DLD1 (cell line): ENCODE measurements around the gene ATG4A.

ENCODE experiments used
- in situ Hi-C: cut with HindIII; loops from 2 replicates; pipeline ENCODE4 v1.10.0; 2017; ENCODE audit warnings: low sequenced_read_pairs

The ATG4A gene, protein sequence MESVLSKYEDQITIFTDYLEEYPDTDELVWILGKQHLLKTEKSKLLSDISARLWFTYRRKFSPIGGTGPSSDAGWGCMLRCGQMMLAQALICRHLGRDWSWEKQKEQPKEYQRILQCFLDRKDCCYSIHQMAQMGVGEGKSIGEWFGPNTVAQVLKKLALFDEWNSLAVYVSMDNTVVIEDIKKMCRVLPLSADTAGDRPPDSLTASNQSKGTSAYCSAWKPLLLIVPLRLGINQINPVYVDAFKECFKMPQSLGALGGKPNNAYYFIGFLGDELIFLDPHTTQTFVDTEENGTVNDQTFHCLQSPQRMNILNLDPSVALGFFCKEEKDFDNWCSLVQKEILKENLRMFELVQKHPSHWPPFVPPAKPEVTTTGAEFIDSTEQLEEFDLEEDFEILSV

DNA sequence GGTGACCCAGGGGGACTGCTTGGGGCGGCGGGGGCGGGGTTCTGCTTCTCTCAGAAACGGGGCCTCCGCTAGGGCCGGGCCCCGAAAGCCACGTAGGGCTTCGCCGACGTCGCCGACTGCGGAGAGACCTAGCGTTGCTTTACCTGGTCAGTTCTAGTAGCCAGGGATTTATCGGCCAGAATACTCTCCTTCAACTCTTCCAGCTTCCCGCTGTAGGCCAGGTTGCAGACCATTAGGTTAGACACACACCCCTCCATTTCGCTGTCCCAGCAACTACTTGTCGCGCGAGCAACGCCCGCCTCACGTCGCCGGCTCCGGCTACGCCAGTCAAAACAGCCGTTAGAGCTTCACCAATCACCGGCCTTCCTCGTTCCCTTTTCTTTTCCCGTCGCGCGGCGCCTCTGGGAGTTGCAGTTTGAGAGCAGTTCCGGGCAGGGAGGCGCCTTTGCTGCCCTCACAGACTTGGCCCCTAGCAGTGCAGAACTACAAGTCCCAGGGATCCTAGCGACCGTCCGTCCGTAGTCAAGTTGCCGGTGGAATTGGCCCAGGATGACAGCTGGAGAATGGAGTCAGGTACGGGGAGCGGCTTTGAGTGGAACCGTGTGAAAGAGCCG lies at the start of gene ATG4A, which contains the start of gene PSMD10:
Gene ATG4A, plus strand, starts transcription at position 515 of the 614 bp plus-strand sequence. Its CDS starts 49 bp downstream, at position 564.
Gene PSMD10, minus strand, starts transcription at position 279 of the 614 bp plus-strand sequence. Its CDS starts 22 bp downstream, at position 257.
- in situ Hi-C loops: no loop called here

DNA sequence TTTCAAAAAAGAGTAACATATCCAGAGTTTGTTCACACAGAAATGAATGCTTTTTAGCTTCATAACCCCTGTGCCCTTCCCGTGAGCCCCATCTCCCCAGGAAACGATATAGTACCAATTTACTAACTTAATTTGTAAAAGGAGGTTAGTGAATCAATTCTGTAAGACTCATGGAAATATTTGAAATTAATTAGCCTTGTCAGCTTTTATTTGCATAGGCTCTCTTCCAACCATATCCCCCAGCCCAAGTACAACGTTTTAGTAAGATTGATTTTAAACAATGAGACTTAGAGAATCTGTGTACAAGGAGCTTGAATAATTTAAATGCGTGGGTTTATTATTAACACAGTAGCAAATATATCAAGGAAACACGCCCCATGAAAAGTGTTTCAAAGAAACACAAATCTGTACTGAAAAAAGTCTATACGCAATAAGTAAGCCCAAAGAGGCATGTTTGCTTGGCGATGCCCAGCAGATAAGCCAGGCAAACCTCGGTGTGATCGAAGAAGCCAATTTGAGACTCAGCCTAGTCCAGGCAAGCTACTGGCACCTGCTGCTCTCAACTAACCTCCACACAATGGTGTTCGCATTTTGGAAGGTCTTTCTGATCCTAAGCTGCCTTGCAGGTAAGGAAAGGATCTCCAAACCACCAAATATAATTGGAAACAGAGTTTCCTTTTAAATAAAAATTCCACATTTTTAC lies 46.9 kb upstream of the ATG4A start, which contains the start of gene VSIG1:
Gene VSIG1, plus strand, starts transcription at position 512 of the 703 bp plus-strand sequence. Its CDS starts 66 bp downstream, at position 578.
- in situ Hi-C loops: no loop called here

DNA sequence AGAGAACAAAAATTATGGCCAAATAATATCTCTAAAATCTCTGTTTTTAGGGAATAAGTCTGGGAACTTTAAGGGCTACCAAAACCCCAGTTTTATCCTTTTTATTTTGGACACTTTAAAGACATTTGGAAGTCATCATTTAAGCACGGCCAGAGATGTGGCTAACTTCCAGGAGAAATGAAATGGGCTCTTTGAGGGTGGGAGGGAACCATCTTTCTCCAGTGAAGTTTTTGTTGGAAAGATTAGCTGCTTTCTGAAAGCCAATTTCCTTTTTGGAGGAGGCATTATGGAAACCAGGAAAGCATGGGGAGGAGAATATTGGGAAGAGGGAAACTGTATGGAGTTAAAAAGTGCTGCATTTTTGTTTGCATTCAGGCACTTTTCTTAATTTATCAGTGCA lies 41.9 kb upstream of the ATG4A start:
- in situ Hi-C loops: no loop called here

DNA sequence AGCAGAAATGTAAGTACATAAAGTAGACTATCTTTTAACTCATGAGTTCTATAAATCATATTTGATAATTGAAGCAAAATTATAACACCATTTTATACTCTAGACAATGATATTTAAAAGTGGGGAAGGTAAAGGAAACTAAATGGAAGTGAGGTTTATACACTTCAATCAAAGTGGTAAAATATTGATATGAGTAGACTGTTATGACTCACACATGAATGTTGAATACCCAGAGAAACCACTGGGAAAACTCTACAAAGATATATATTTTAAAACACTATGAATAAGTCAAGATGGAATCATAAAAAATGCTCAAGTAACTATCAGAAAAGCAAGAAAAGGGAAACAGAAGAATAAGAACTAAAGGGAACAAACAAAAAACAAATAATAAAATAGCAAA lies 38.4 kb upstream of the ATG4A start:
- in situ Hi-C loops: no loop called here

DNA sequence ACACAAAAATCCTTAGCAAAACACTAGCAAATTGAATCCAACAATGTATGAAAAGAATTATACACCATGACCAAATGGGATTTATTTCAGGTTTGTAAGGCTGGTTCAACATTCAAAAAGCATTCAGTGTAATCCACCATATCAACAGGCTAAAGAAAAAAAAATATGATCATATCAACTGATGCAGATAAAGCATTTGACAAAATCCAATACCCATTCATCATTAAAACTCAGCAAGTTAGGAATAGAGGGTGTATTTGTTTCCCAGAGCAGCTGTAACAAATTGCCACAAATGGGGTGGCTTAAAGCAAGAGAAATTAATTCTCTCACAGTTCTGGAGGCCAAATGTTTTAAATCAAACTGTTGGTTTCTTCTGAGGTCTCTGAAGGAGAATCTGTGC lies 36.0 kb upstream of the ATG4A start:
- in situ Hi-C loops: no loop called here

DNA sequence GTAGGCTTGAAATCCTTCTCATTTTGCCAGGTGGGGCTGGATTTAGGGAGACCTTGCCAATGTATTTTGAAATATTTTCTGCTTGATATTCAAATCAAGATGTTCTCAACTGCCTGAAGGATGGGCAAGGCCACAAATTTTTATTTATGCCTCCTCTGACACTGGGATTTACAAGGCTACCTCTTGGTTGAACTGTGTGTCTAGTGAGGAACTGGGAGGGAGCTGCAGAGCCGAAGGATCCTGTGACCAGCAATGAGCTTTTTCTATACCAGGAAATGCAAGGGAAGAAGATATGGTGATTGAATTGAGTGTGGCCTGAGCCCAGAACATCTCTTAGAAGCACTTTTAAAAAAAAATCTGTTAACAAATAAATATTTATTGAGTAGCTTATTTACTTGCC lies 31.8 kb upstream of the ATG4A start:
- in situ Hi-C loops: no loop called here

DNA sequence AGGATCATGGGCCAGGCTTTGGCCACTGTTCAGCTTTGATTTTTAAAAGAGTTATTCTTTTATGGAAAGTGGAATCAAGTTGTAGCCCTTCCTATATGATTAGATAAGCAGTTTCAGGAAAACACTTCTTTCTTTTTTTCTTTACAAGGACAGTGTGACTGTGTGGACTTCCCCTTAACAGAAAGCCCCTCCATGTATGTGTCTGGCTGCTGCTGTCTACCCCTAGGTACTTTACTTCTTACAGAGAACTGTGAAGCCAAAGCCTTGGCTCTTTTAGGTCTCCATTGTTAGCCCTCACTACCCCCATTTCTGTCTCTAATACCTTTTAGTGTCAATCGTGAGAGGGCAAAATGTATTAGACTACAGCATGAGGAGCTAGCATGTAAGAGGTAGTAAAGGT lies 27.6 kb upstream of the ATG4A start:
- in situ Hi-C loops: no loop called here

DNA sequence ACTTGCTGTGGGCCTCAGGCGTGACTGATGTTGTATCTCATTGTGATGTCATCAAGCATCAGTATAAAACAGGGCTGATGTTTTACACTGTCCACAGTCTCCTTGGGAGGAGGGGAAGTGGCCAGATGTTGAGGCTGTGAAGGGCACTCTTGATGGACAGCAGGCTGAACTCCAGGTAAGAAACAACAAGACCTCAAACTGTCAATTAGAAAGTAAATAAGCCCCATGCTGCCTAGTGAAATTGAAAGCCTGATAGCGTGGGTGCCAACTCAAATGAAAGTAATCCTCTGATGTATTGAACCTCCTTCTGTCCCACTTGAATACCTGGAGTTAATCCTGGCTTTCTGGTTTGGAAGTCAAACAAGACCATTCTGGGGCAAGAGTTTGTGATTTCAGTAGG lies 27.0 kb upstream of the ATG4A start:
- in situ Hi-C loops: no loop called here

DNA sequence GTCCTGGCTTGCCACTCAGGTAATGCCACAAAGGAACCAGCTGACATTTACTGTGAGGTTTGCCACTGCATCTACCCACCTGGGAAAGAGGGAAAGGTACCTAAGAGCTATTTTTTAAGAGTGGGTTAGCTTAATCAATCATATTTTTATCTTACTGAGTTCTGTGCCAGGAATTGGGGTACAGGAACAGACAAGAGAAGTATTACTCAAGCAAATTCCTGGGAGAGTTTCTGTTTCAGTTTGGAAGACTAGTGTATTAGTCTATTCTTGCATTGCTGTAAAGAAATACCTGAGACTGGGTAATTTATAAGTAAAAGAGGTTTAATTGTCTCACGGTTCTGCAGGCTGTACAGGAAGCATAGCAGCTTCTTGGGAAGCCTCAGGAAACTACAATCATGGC lies 23.5 kb upstream of the ATG4A start:
- in situ Hi-C loops: no loop called here

DNA sequence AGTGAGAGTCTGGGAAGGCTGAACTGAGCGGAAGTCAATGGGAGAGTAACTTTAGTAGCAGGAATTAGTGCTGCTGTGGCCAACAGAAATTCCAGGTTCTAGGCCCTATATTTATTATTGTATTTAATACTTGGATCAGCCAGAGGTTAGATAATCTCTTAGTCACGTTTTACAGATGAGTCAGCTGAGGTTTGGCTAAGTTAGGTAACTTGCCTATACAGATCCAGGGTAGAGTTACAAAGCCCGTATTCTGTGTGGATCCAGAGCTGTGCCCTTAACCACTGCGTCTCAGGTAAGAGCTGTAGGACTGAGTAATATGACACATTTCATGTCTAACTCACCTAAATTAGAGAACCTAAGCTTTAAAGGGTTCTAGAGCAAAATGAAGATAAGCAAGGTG lies 20.7 kb upstream of the ATG4A start:
- in situ Hi-C loops: no loop called here

DNA sequence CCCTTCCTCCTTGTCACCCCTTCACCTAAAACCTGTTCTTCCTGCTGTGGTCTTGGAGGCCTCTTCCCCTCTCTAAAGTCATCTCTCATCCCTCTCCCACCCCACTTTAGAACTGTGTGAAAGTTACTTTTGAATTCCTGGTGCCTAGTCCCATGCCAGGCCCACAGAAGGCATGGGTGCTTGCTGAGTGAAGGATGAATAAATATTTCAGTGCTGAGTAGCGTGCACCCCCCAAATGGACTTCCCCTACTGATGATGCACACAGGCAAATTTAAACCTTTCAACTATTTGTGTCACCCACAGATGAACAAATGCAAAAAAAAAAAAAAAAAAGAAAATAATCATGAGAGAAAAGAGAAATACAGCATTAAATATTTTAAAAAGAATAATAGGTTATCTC lies 20.0 kb upstream of the ATG4A start:
- in situ Hi-C loops: no loop called here

DNA sequence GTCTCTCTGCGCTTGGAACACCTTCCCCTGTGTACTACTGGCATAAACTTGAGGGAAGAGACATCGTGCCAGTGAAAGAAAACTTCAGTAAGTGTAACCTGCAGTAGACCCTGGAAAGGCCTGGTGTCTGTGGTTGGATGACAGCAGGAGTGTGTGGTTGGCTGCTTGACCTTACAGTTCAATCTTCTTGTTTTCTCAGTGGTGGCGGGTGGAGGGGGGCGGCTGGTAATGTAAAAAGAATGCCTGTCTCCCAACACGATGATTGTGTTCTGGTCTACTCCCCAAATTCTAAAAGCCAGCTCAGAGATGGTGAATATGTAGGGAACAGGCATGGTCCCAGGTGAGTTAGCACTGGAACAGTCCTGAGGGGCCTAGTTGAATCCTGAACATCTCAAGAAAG lies 18.8 kb upstream of the ATG4A start:
- in situ Hi-C loops: no loop called here

DNA sequence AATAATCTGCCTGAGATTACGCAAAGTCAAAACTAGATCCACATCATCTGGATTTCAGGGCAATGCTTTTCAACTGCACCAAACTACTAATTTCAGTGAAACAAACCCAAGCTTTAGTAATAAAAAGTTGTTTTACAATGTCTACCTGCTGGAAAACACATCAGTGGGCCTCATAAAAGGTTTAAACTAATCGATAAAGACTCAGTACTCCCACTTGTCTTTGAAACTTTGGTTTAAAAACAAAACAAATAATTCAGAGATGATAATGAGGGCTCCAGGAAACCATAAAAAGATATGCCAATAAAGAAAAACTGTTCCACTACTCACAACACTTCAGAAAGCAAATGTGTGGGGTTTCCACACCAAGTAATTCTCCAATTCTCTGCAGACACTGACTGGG lies 10.5 kb upstream of the ATG4A start:
- in situ Hi-C loops: no loop called here

DNA sequence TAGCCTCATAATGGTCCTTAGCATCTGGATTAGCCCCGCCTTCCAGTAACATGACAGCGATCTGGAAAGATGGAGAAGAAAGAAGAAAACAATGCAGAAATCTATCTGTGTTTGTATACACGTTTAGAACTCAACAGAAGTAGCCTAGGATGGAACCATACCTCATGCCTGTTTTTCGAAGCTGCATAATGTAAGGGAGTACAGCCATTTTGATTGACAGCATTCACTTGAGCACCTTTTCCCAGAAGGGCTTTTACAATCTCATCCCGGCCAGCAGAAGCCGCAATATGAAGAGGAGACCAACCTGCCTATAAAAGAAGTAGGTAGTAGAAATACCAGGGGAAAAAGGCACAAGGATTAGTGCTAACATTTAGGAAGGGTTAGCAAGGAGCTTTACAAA lies 3.8 kb upstream of the ATG4A start:
- in situ Hi-C loops: no loop called here

DNA sequence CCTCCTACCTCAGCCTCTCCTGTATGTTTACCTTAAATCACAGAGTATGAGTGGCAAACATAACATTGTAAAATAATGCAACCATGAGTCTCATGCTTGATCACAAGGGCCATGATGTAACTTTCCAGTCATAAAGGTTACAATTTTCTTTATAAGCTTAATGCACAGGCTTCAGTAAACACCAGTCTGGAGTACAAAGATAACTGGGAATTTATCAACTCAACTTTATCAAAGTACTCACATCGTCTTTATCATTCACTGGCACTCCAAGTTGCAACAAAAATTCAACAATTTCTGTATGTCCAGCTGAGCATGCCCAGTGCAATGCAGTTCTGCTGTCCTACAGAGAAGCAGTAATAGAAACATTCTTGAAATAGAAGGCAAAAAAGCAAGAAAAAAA lies 3.1 kb upstream of the ATG4A start:
- in situ Hi-C loops: no loop called here

DNA sequence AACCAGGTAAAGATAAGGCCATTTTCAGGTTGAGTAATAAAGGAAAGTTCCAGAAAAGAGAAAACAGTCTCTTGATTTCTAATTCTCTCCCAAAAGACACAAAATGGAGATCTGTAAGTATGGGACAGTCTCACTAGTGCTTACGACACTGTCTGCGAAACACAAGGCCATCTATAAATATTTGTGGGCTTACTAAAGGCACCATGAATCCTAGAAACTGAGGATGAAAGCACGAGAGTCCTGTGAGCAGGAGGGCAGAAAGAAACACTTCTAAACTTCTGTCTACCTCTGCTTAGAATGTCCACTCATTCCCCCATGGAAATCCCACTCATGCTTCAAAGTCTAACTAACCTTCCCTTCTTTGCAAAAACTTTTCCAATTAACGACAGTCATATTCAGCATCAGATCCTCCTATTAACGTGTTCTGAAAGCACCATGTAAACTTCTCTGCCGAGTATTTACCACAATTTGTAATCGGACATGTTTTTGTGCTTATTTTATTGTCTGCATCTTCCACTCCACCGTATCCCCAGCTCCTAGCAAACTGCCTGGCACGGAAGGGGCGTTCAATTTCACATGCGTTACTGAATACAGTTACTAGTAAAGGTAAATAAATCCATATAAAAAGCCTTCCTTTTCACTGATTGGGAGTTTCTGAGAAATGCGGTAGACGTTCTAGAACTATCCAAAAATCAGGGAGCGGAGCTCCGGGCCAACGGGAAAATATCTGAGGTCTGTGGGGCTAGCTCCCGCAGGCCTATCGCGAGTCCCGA lies 901 bp upstream of the ATG4A start:
- in situ Hi-C loops: no loop called here

DNA sequence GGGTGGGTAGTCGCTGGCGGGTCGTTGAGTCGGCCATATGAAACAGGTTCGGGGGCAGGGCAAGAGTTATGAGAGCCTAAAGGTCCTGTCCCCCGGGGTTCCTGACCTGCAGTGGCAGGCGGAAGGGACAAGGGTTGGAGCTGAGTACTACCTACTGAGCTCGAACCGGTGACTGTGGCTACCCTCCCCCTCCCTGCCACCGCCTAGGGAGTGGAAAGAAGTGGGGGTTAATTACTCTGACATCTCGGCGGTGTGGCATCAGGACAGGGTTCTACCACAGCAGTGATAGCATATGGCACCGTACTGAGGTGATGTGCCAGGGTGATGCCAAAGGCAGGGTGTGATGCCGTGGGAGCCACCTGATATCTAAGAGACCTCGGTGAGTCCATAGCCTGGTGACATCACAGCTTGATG lies 307 bp downstream of the ATG4A start:
- in situ Hi-C loops: no loop called here

DNA sequence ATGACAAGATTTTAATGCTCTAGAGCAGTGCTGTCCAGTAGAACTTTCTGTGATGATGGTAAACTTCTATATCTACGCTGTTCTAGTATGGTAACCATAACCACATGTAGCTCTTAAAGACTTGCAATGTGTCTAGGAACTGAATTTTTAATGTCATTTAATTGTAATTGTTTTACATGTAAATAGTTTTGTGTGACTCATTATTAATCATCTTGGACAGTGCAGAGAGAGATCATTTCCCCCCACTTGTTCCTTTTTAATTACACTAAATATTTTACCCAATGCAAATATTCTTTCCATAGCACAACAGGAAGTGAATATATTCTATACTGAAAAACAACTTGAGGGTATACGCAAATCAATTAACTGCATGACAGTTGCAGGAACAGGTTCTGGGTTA lies 5.8 kb downstream of the ATG4A start:
- in situ Hi-C loops: no loop called here

DNA sequence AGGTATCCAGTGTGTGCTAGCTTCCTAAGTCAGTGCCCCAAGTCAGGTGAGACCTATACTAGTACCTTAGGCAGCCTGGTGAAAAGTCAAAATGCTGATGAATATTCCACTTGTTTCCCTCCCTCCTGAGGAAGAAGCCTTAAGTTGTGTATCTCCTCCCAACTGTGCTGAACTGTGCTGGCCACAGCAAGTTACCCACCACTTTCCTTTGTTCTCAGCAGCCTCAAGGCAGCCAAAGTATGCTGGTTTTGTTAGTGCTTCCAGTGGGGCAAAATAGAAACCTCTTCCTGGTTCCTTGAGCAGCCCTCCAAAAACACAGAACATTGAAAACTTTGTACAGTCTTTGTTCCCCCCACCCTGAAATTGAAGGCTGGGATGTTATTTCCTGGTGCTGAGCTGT lies 13.9 kb downstream of the ATG4A start:
- in situ Hi-C loops: no loop called here

DNA sequence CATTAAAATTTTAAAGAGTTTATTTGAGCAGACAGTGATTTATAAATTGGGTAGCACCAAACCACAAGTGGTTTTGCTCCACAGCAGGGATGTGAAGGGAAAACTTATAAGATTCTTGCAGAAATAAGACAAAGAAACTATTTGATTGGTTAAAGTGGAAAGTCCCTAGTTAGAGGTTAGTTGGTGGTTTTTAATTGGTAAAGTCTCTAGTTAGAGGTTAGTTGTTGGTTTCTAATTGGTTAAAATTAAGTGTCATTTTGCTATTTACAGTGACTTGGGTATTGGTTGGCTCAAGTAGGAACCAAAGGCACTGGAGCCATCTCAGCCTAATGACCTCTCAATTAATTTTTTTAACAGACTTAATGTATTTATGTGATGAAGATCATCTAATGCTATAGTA lies 23.0 kb downstream of the ATG4A start:
- in situ Hi-C loops: no loop called here

DNA sequence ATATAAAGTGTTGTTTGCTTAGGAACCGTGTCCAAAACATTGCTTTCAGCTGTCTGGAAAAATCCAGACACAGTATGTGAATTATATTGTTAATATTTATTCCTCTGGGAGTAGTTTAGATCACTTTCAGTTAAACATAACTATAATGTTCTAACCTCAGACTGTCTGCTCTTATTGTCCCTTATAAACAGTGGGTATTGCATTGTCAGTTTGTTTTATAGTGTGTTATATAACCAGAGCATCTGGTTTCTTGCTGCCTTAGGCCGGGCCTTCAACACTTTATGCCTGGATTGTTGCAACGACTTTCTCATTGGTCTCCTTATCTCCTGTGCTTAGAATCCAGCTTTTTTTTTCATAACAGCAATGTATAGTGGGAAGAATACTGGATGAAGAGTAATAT lies 26.4 kb downstream of the ATG4A start:
- in situ Hi-C loops: no loop called here
